Measurements from ENCODE around the gene CDC73.

- no peak for TF ChIP-seq CTCF (IDR thresholded peaks at IDR 0.05; ENCODE audit: insufficient read depth, low read length, poor library complexity, severe bottlenecking)
- TF ChIP-seq EZH2phosphoT487 (conservative IDR thresholded peaks at IDR 0.05; ENCODE audit: low read length) = no peak
Observed at GRCh38 chr1:193184776-193185175, 62.9 kb downstream of the CDC73 start.

Measured in SU-DHL-6 (cell line).